ENCODE data around the gene MPC2. TPM values are rescaled to one million over a fixed set of nuclear protein-coding genes. Genes with fewer than 3 reads are reported as not detected.
A peak's percentile ranks its signal among the peaks of the same experiment; 100 is the strongest.

The MPC2 gene
- total RNA-seq, 6 experiments from 2014 or later, result 85.2 to 198 (median 142) TPM

DNA sequence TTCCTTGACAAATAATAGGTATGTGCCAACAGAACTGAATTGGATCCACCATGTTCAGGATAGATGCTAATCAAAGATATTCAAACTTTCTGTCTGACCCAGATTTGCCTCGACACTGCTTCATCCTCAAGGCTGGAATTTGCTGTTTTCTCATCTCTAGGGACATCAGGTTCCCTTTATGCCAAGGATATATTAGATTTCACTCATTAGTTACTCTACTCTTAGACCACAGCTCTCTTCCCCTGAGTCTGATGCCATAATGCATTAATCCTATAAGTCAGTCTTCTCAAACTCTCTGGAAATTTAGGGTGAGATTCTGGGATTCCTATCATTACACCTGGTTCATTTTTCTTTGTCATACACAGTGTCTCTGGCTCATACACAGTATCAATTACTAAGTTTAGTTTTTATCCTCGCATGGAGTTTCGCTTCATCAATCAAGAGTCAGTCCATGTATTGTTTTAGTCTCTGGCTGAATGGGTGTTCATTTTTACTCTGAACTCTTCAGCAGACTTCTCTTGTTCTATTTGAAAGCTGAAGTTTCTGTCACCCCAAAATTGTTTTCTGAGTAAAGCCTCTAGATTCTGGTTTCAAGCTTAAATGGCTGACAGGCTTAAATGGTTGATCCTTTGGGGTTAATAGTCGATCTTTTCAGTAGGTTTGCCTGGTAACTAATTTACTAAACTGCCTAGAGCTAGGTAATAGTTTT, 9.7 kb downstream of the MPC2 start:
- Histone ChIP-seq H3K36me3 (peaks cover 0 to 3% (median 0%) of the 10 kb centered on the region in 4 donors), H3K9me3 (no peaks in the 10 kb centered on the region), H3K4me1 (peaks cover 0 to 81% (median 7%) of the 10 kb centered on the region in 4 donors), H3K27me3 (no peaks in the 10 kb centered on the region), H3K27ac (peak overlapping the region; percentile 40 to 63 (median 53)), H3K4me3 (peak overlapping the region in 2 of 3 donors; percentile 23 to 33)
- WGBS (ENCODE audit: insufficient coverage, low coverage, low lambda C conversion rate, missing lambda C conversion rate), result 29% methylated on average over 4 of the region's 4 CpGs
- DNase-seq (no peak), ATAC-seq (peak; percentile 20 to 62 (median 26))
- TF ChIP-seq, protein P1, sequence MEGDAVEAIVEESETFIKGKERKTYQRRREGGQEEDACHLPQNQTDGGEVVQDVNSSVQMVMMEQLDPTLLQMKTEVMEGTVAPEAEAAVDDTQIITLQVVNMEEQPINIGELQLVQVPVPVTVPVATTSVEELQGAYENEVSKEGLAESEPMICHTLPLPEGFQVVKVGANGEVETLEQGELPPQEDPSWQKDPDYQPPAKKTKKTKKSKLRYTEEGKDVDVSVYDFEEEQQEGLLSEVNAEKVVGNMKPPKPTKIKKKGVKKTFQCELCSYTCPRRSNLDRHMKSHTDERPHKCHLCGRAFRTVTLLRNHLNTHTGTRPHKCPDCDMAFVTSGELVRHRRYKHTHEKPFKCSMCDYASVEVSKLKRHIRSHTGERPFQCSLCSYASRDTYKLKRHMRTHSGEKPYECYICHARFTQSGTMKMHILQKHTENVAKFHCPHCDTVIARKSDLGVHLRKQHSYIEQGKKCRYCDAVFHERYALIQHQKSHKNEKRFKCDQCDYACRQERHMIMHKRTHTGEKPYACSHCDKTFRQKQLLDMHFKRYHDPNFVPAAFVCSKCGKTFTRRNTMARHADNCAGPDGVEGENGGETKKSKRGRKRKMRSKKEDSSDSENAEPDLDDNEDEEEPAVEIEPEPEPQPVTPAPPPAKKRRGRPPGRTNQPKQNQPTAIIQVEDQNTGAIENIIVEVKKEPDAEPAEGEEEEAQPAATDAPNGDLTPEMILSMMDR (IDR thresholded peaks at IDR 0.05), result no peak
- TF ChIP-seq POLR2A (IDR thresholded peaks at IDR 0.05), result no peak
- intact Hi-C loops (cut with DNase I), result no loop called here

DNA sequence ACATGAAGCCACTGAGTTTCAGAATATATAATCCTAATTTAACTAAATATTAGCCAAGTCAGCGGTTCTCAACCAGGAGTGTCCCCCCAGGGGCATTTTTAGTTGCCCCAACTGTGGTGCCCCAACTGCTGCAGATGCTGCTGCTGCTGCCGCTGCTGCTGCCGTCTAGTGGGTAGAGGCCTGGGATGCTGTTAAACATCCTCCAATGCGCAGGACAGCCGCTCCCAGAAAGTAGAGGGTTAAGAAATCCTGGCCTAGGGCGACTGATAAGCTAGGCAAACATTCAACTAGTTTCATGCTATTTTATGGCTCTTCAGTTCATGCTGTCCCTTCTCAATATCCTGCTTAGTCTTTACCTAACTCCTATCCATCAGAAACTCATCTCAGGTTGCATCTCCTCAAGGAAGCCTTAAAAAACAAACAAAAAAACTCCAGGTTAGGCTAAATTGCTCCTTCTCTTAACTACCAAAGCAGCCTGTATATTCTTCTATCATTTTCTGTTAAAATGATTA, 10.3 kb downstream of the MPC2 start:
- peak; percentile 50 to 70 (median 62) for DNase-seq
- Histone ChIP-seq H3K4me3 (peak overlapping the region in 2 of 3 donors; percentile 5 to 33), H3K36me3 (peaks cover 0 to 3% (median 0%) of the 10 kb centered on the region in 4 donors), H3K4me1 (peaks cover 0 to 81% (median 5%) of the 10 kb centered on the region in 4 donors), H3K9me3 (no peaks in the 10 kb centered on the region), H3K27ac (peak overlapping the region; percentile 40 to 63 (median 53)), H3K27me3 (no peaks in the 10 kb centered on the region)
- intact Hi-C loops (cut with DNase I), result no loop called here
- ATAC-seq, result peak; percentile 82 to 93 (median 90)
- peak; percentile 29 for TF ChIP-seq POLR2A (IDR thresholded peaks at IDR 0.05)
- TF ChIP-seq, protein P1 (IDR thresholded peaks at IDR 0.05), result peak; percentile 19 to 40 (median 23)
- 26% methylated on average over 2 of the region's 6 CpGs for WGBS (ENCODE audit: insufficient coverage, low coverage, low lambda C conversion rate, missing lambda C conversion rate)

DNA sequence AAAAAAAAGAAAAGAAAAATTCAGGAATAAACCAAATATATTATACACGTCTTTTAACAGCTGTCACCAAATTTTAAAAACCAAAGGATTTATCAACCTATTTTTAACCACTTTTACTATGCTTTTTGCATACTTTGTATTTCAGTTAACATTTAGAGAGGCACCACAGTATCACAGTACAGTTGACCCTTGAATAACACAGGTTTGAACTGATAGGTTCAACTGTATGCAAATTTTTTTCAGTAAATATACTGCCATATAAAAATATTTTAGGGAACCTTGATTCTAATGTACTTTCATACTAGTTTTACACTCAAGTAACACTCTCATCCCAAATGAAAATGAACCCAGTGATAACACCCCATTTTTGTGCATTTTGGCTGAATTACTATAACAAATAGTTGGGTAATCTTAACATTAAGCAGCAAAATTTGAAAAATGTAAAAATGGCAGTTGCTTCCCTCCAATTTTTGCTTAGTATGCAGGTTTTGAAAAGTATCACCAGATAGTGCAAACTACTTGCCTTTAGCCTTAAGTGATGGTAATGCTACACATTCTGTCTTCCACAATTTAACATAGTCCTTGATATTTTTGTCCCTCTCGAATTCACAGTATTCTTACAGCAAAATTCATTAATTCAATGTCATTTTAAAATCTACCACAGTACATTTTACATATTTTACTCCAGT, 12.2 kb downstream of the MPC2 start:
- peaks cover 0 to 74% (median 10%) of the 10 kb centered on the region in 4 donors for H3K4me1 ChIP-seq
- H3K4me3 ChIP-seq, result no peak overlapping the region
- no peak for DNase-seq
- peaks cover 0 to 3% (median 0%) of the 10 kb centered on the region in 4 donors for H3K36me3 ChIP-seq
- intact Hi-C loops (cut with DNase I), result no loop called here
- no peak overlapping the region for H3K27ac ChIP-seq
- no peaks in the 10 kb centered on the region for H3K27me3 ChIP-seq
- no peaks in the 10 kb centered on the region for H3K9me3 ChIP-seq
- no peak for TF ChIP-seq POLR2A (IDR thresholded peaks at IDR 0.05)
- TF ChIP-seq, protein P1 (IDR thresholded peaks at IDR 0.05), result no peak
- WGBS (ENCODE audit: insufficient coverage, low coverage, low lambda C conversion rate, missing lambda C conversion rate), result 70% methylated on average over 2 of the region's 2 CpGs
- ATAC-seq, result no peak

DNA sequence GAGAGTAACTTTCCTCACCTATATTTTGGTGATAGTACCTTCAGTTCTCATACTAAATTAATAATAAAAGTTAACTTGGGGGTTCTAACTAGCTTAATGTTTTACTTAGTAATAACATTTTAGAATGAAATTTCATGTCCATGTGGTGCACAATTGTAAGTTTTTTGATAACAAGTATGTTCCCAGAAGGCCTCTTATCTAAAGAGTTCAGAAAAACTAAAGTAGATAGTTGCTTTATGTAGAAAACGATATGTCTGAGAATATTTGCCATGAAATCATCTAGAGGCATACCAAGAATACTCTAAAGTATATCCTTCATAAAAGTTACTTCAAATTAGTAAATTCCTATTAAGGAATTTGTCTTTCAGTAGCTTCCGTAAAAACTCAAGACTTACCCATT, 12.8 kb downstream of the MPC2 start:
- no peak overlapping the region for H3K27ac ChIP-seq
- H3K4me3 ChIP-seq, result no peak overlapping the region
- no peaks in the 10 kb centered on the region for H3K27me3 ChIP-seq
- H3K9me3 ChIP-seq, result no peaks in the 10 kb centered on the region
- peaks cover 0 to 3% (median 0%) of the 10 kb centered on the region in 4 donors for H3K36me3 ChIP-seq
- intact Hi-C loops (cut with DNase I), result no loop called here
- DNase-seq, result no peak
- H3K4me1 ChIP-seq, result peaks cover 0 to 74% (median 11%) of the 10 kb centered on the region in 4 donors
- WGBS (ENCODE audit: insufficient coverage, low coverage, low lambda C conversion rate, missing lambda C conversion rate), result 87% methylated on average over 2 of the region's 2 CpGs
- TF ChIP-seq, protein P1 (IDR thresholded peaks at IDR 0.05), result no peak
- TF ChIP-seq POLR2A (IDR thresholded peaks at IDR 0.05), result no peak
- ATAC-seq, result no peak
